ENCODE results near the gene PCYT1A.

Gene PCYT1A

DNA sequence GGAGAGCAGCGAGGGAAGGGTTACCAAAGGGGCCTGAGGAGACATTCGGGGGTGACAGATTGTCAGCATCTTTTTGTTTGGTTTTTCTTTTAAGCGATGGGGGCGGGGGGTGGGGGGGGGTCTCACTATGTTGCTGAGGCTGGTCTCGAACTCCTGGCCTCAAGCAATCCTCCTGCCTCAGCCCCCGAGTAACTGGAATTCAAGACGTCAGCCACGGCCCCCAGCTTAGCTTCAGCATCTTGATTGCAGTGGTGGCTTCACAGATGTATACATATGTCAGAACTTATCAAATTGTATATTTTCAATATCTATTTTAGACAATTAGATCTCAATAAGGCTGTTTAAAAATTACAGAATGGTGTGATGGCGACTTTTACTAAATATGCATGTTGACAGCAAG, 107.2 kb downstream of the PCYT1A start:
- Histone ChIP-seq H3K9me3 (ENCODE audit: insufficient read depth, low read length, severe bottlenecking) (no peaks in the 10 kb centered on the region), H3K4me2 (ENCODE audit: insufficient read depth, low read length) (peak overlapping the region; percentile 53), H2AFZ (ENCODE audit: low read depth, low read length) (peak overlapping the region; percentile 74), H3K4me3 (ENCODE audit: low read depth in 1 of 2, low read length in 2 of 2) (peak overlapping the region in 1 of 2 experiments; percentile 38; a peak in 1 of 4 replicates), H3K27ac (ENCODE audit: low read length) (peak overlapping the region; percentile 98), H3K79me2 (ENCODE audit: insufficient read depth, low read length) (no peaks in the 10 kb centered on the region), H3K4me1 (ENCODE audit: insufficient read depth, low read length) (peaks cover 62% of the 10 kb centered on the region), H3K36me3 (ENCODE audit: insufficient read depth, low read length) (no peaks in the 10 kb centered on the region), H3K9ac (ENCODE audit: low read depth, low read length) (peak overlapping the region; percentile 53), H4K20me1 (ENCODE audit: insufficient read depth, low read length) (no peaks in the 10 kb centered on the region), H3K27me3 (ENCODE audit: insufficient read depth, low read length, poor library complexity) (no peaks in the 10 kb centered on the region)
- TF ChIP-seq, protein P1, sequence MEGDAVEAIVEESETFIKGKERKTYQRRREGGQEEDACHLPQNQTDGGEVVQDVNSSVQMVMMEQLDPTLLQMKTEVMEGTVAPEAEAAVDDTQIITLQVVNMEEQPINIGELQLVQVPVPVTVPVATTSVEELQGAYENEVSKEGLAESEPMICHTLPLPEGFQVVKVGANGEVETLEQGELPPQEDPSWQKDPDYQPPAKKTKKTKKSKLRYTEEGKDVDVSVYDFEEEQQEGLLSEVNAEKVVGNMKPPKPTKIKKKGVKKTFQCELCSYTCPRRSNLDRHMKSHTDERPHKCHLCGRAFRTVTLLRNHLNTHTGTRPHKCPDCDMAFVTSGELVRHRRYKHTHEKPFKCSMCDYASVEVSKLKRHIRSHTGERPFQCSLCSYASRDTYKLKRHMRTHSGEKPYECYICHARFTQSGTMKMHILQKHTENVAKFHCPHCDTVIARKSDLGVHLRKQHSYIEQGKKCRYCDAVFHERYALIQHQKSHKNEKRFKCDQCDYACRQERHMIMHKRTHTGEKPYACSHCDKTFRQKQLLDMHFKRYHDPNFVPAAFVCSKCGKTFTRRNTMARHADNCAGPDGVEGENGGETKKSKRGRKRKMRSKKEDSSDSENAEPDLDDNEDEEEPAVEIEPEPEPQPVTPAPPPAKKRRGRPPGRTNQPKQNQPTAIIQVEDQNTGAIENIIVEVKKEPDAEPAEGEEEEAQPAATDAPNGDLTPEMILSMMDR (IDR thresholded peaks at IDR 0.05; ENCODE audit: borderline replicate concordance, extremely low read depth, low read length, poor library complexity, severe bottlenecking): no peak
- ATAC-seq (ENCODE audit: insufficient read depth, low read depth): no peak
- no peak for DNase-seq

Measured in DND-41 (cell line).